LNCaP clone FGC (cell line): ENCODE data around the gene UGT1A3.

Source experiments
- DNase-seq: peaks from one replicate; pipeline ENCODE4 v3.0.0-alpha.2; 2011; ENCODE audit warnings: low read depth
- H3K4me3 ChIP-seq: 2 replicates; pipeline ENCODE4 v1.5.1; 2011; ENCODE audit warnings: mild to moderate bottlenecking, low read depth, low read length, control low read depth
- CTCF ChIP-seq: IDR thresholded peaks from 2 replicates; pipeline ENCODE4 v1.5.1; 2012; ENCODE audit warnings: mild to moderate bottlenecking; ENCODE audit not compliant: control insufficient read depth, insufficient read depth; ENCODE audit errors: extremely low read depth

Gene UGT1A3

GRCh38 chr2:233820774-233821105 is 91.9 kb downstream of the UGT1A3 start:
- TF ChIP-seq CTCF = no peak
- H3K4me3 ChIP-seq = no peak overlapping the region
- DNase-seq = no peak

GRCh38 chr2:233821196-233821595 is 92.4 kb downstream of the UGT1A3 start:
- no peak for TF ChIP-seq CTCF
- no peak overlapping the region for H3K4me3 ChIP-seq
- no peak for DNase-seq

- TF ChIP-seq CTCF = no peak
Measured at GRCh38 chr2:233821709-233822100, 92.9 kb downstream of the UGT1A3 start.

GRCh38 chr2:233822101-233822771 is 93.4 kb downstream of the UGT1A3 start:
- no peak for TF ChIP-seq CTCF
- H3K4me3 ChIP-seq = no peak overlapping the region
- DNase-seq = no peak

More at GRCh38 chr2:233821709-233822100, 92.9 kb downstream of the UGT1A3 start:
- no peak overlapping the region for H3K4me3 ChIP-seq
- DNase-seq = no peak
